Measurements from ENCODE around the gene DYRK3.

- TF ChIP-seq CTCF (IDR thresholded peaks at IDR 0.05): no peak
- no peak for TF ChIP-seq POLR2AphosphoS5 (IDR thresholded peaks at IDR 0.05)
Observed at GRCh38 chr1:206666031-206666561, 30.8 kb downstream of the DYRK3 start.
